Measurements from ENCODE around the gene ZCWPW1.

GRCh38 chr7:100426516-100426915 lies 2.0 kb downstream of the ZCWPW1 start:
- TF ChIP-seq POLR2A (IDR thresholded peaks at IDR 0.05) (no peak), CTCF (IDR thresholded peaks at IDR 0.05) (no peak)

Measured in Peyer's patch (tissue), 4 donors.